ENCODE results near the gene ASB6. TPM values are rescaled to one million over a fixed set of nuclear protein-coding genes. Genes with fewer than 3 reads are reported as not detected.

The ASB6 gene
- total RNA-seq, 1 experiment from 2014 or later: 21.0 TPM

- Histone ChIP-seq H3K9ac (ENCODE audit: extremely low read depth, insufficient read length, low read length) (no peak overlapping the region), H3K56ac (ENCODE audit: insufficient read length, low read depth, low read length) (no peak overlapping the region), H3K79me2 (ENCODE audit: insufficient read depth, low read length) (no peaks in the 10 kb centered on the region), H2BK12ac (ENCODE audit: insufficient read length, low read depth, low read length) (no peak overlapping the region), H4K20me1 (ENCODE audit: control insufficient read depth, insufficient read depth, insufficient read length) (no peaks in the 10 kb centered on the region), H3T11ph (ENCODE audit: low read length) (no peak overlapping the region), H2AFZ (ENCODE audit: low read length) (no peak overlapping the region), H4K8ac (replicated peaks; ENCODE audit: insufficient read length, low read depth, low read length) (no peak overlapping the region), H3K79me1 (ENCODE audit: insufficient read depth, low read depth, low read length, poor library complexity, severe bottlenecking) (no peaks in the 10 kb centered on the region), H3K18ac (ENCODE audit: insufficient read length, low read depth, low read length) (no peak overlapping the region), H3K23me2 (ENCODE audit: insufficient read length, low read depth, low read length, poor library complexity, severe bottlenecking) (peaks cover 5% of the 10 kb centered on the region), H3K23ac (ENCODE audit: insufficient read length, low read depth, low read length) (no peak overlapping the region), H2AK5ac (ENCODE audit: insufficient read length, low read length) (no peak overlapping the region), H3K27me3 (ENCODE audit: insufficient read depth, low read length) (no peaks in the 10 kb centered on the region), H3K4me1 (ENCODE audit: insufficient read depth, low read length) (peaks cover 5% of the 10 kb centered on the region; the same call in 1 of the 2 replicates), H3K4ac (ENCODE audit: low read depth, low read length) (no peak overlapping the region), H3K9me3 (ENCODE audit: control insufficient read depth, low read depth, low read length) (no peaks in the 10 kb centered on the region), H4K91ac (ENCODE audit: insufficient read length, low read depth, low read length) (no peak overlapping the region), H2BK120ac (ENCODE audit: low read depth, low read length, poor library complexity, severe bottlenecking) (no peak overlapping the region), H4K5ac (ENCODE audit: insufficient read length, low read depth, low read length) (no peak overlapping the region), H3K27ac (ENCODE audit: insufficient read length, low read depth, low read length) (no peak overlapping the region), H2BK5ac (ENCODE audit: insufficient read length, low read length) (no peak overlapping the region), H3K14ac (ENCODE audit: insufficient read depth, low read length) (0 out of 2 replicates have a peak overlapping the region, but pooled peaks have one; percentile 26), H3K4me2 (ENCODE audit: insufficient read depth, insufficient read length, low read length) (peak overlapping the region; percentile 51), H2BK15ac (ENCODE audit: low read depth, low read length) (no peak overlapping the region), H2BK20ac (ENCODE audit: low read depth, low read length, poor library complexity, severe bottlenecking) (no peak overlapping the region)
- Mint-ChIP-seq H3K27ac (peak overlapping the region in 1 of 3 experiments; percentile 66; a peak in 1 of 7 replicates), H3K4me1 (peaks cover 25 to 35% of the 10 kb centered on the region in 2 experiments), H3K4me3 (peak overlapping the region; percentile 59 to 80), H3K9me3 (no peaks in the 10 kb centered on the region; a peak in 1 of 5 replicates), H3K36me3 (ENCODE audit: insufficient read depth in 1 of 3, low read depth in 3 of 3) (no peaks in the 10 kb centered on the region), H3K27me3 (ENCODE audit: low read depth) (peaks cover 44% of the 10 kb centered on the region)
- DNase-seq: peak; percentile 93
- no CpG with 5 or more reads among the region's 66 CpGs for WGBS (ENCODE audit: extremely low coverage, insufficient read length, low lambda C conversion rate)
- TF ChIP-seq CTCF (conservative IDR thresholded peaks at IDR 0.05): peak; percentile 92
Measured at GRCh38 chr9:129610473-129611306, 31.3 kb downstream of the ASB6 start.

Data from H9 (cell line).